Mesendoderm (in vitro differentiated cells): ENCODE measurements around the gene RAPGEF2.

Experiments used
- DNase-seq: peaks from one replicate; pipeline ENCODE4 v3.0.0; 2013
- H2AK5ac ChIP-seq: 2 replicates; pipeline ENCODE4 v1.6.1; 2013; ENCODE audit warnings: low read length, inconsistent platforms
- H2BK120ac ChIP-seq: 2 replicates; pipeline ENCODE4 v1.6.1; 2013; ENCODE audit warnings: low read depth, mild to moderate bottlenecking, low read length, moderate library complexity, mixed read lengths
- H2BK15ac ChIP-seq: replicated peaks from 2 replicates; pipeline ENCODE4 v1.6.1; 2013; ENCODE audit warnings: low read depth, mild to moderate bottlenecking, moderate library complexity
- H2BK5ac ChIP-seq: 2 replicates; pipeline ENCODE4 v1.6.1; 2013; ENCODE audit warnings: low read length, inconsistent platforms
- H3K18ac ChIP-seq: 2 replicates; pipeline ENCODE4 v1.6.1; 2013; ENCODE audit warnings: mild to moderate bottlenecking, low read length, mixed read lengths
- H3K23ac ChIP-seq: one replicate; pipeline ENCODE4 v1.6.1; 2013; ENCODE audit warnings: low read length
- H3K27ac ChIP-seq: 2 replicates; pipeline ENCODE4 v1.5.1; 2013; ENCODE audit warnings: low read depth, mild to moderate bottlenecking, inconsistent platforms, low read length, moderate library complexity
- H3K27me3 ChIP-seq: 2 replicates; pipeline ENCODE4 v1.6.1; 2013; ENCODE audit warnings: low read length, control low read depth, mild to moderate bottlenecking, inconsistent platforms; ENCODE audit not compliant: insufficient read depth, poor library complexity
- H3K36me3 ChIP-seq: 2 replicates; pipeline ENCODE4 v1.6.1; 2013; ENCODE audit warnings: low read length, inconsistent platforms; ENCODE audit not compliant: control insufficient read depth, insufficient read depth
- H3K4ac ChIP-seq: one replicate; pipeline ENCODE4 v1.6.1; 2013; ENCODE audit warnings: low read depth, mild to moderate bottlenecking, low read length, moderate library complexity
- H3K4me1 ChIP-seq: 2 replicates; pipeline ENCODE4 v1.6.1; 2013; ENCODE audit warnings: low read depth, low read length, inconsistent platforms; ENCODE audit not compliant: control insufficient read depth
- H3K4me2 ChIP-seq: 2 replicates; pipeline ENCODE4 v1.6.1; 2013; ENCODE audit warnings: low read length
- H3K4me3 ChIP-seq: 2 replicates; pipeline ENCODE4 v1.5.1; 2013; ENCODE audit warnings: mild to moderate bottlenecking, low read length
- H3K56ac ChIP-seq: one replicate; pipeline ENCODE4 v1.6.1; 2013; ENCODE audit warnings: low read length
- H3K79me1 ChIP-seq: 2 replicates; pipeline ENCODE4 v1.6.1; 2013; ENCODE audit warnings: low read length, inconsistent platforms
- H3K79me2 ChIP-seq: 2 replicates; pipeline ENCODE4 v1.6.1; 2013; ENCODE audit warnings: mild to moderate bottlenecking, low read length; ENCODE audit not compliant: control insufficient read depth, insufficient read depth
- H3K9ac ChIP-seq: 2 replicates; pipeline ENCODE4 v1.6.1; 2013; ENCODE audit warnings: low read length, inconsistent platforms
- H4K5ac ChIP-seq: one replicate; pipeline ENCODE4 v1.6.1; 2013; ENCODE audit warnings: low read length
- H4K8ac ChIP-seq: one replicate; pipeline ENCODE4 v1.6.1; 2013; ENCODE audit warnings: low read depth, mild to moderate bottlenecking, control low read depth, low read length, moderate library complexity
- WGBS: extraction: QIAGEN DNeasy Blood & Tissue Kit; methylation state at CpG from one replicate; pipeline ENCODE4 v1.1.7; 2013; ENCODE audit warnings: low lambda C conversion rate, missing lambda C conversion rate; ENCODE audit not compliant: insufficient coverage; ENCODE audit errors: extremely low coverage; 5-methylcytosine and 5-hydroxymethylcytosine counted together

RAPGEF2 gene

GRCh38 chr4:159232465-159233106, 129.7 kb downstream of the RAPGEF2 start:
- Histone ChIP-seq H3K4ac (no peak overlapping the region), H3K23ac (no peak overlapping the region), H2BK120ac (no peak overlapping the region), H2AK5ac (no peak overlapping the region), H3K4me2 (no peak overlapping the region), H3K36me3 (no peaks in the 10 kb centered on the region), H3K79me1 (no peaks in the 10 kb centered on the region), H3K18ac (no peak overlapping the region), H4K8ac (no peak overlapping the region), H3K4me3 (no peak overlapping the region), H3K56ac (no peak overlapping the region), H3K27ac (no peak overlapping the region), H2BK5ac (no peak overlapping the region), H3K27me3 (no peaks in the 10 kb centered on the region), H2BK15ac (no peak overlapping the region), H4K5ac (no peak overlapping the region), H3K9ac (no peak overlapping the region), H3K4me1 (peaks cover 5% of the 10 kb centered on the region), H3K79me2 (peaks cover 9% of the 10 kb centered on the region)
- WGBS, result no CpG with 5 or more reads among the region's 1 CpG
- peak; percentile 47 for DNase-seq

DNA sequence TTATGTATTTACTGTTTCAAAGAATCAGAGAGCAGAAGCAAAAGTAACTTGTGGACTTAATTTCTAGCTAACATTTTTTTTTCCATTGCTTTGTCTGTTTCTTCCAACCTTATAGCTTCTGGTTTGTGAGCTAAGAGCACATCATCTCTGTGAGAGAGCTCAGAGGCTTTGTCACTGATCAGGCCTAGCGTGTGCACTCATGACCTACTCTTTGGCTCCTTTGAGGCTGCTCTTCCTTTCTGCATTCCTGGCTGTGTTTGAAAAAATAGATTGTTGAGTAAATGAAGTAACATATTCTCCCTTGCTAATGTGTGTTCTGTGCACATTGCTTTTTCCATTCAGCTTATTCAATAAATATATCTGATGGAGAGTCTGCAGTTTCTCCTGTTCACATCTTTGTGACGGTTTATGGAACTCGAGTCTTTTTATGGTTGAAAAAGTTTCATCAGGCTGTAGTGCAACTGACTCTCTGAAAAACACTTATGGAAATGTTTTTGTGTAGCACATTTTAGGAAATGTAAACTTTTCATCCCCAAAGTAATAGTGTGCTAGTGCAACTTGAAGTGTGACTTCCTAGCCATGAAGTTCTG, 133.0 kb downstream of the RAPGEF2 start:
- Histone ChIP-seq H3K18ac (no peak overlapping the region), H2BK120ac (no peak overlapping the region), H3K27ac (no peak overlapping the region), H3K56ac (no peak overlapping the region), H3K9ac (no peak overlapping the region), H3K23ac (no peak overlapping the region), H4K5ac (no peak overlapping the region), H2BK15ac (no peak overlapping the region), H3K4me1 (no peaks in the 10 kb centered on the region), H2BK5ac (no peak overlapping the region), H2AK5ac (no peak overlapping the region), H3K79me2 (peaks cover 3% of the 10 kb centered on the region), H3K4ac (no peak overlapping the region), H3K27me3 (no peaks in the 10 kb centered on the region), H3K4me3 (no peak overlapping the region), H3K4me2 (no peak overlapping the region), H3K36me3 (no peaks in the 10 kb centered on the region), H4K8ac (no peak overlapping the region), H3K79me1 (no peaks in the 10 kb centered on the region)
- WGBS, result no CpG with 5 or more reads among the region's 3 CpGs
- no peak for DNase-seq

GRCh38 chr4:159237975-159238374, 135.1 kb downstream of the RAPGEF2 start:
- Histone ChIP-seq H3K27me3 (no peaks in the 10 kb centered on the region), H3K4me1 (no peaks in the 10 kb centered on the region), H3K9ac (no peak overlapping the region), H3K56ac (no peak overlapping the region), H3K4me3 (no peak overlapping the region), H3K27ac (no peak overlapping the region), H3K79me2 (peaks cover 1% of the 10 kb centered on the region), H2AK5ac (no peak overlapping the region), H4K5ac (no peak overlapping the region), H3K79me1 (no peaks in the 10 kb centered on the region), H3K4me2 (no peak overlapping the region), H2BK15ac (no peak overlapping the region), H4K8ac (no peak overlapping the region), H3K4ac (no peak overlapping the region), H3K36me3 (no peaks in the 10 kb centered on the region), H3K18ac (no peak overlapping the region), H3K23ac (no peak overlapping the region), H2BK5ac (no peak overlapping the region), H2BK120ac (no peak overlapping the region)
- DNase-seq, result no peak
- no CpG with 5 or more reads among the region's 2 CpGs for WGBS

- Histone ChIP-seq H3K27ac (no peak overlapping the region), H3K56ac (no peak overlapping the region), H4K8ac (no peak overlapping the region), H3K4ac (no peak overlapping the region), H3K4me2 (no peak overlapping the region), H2AK5ac (no peak overlapping the region), H3K27me3 (no peaks in the 10 kb centered on the region), H3K4me1 (no peaks in the 10 kb centered on the region), H2BK120ac (no peak overlapping the region), H2BK15ac (no peak overlapping the region), H2BK5ac (no peak overlapping the region), H3K9ac (no peak overlapping the region), H3K79me2 (no peaks in the 10 kb centered on the region), H3K23ac (no peak overlapping the region), H3K36me3 (no peaks in the 10 kb centered on the region), H3K18ac (no peak overlapping the region), H3K79me1 (no peaks in the 10 kb centered on the region), H4K5ac (no peak overlapping the region), H3K4me3 (no peak overlapping the region)
- no peak for DNase-seq
- no CpG with 5 or more reads among the region's 2 CpGs for WGBS
Measured at GRCh38 chr4:159238631-159239030, 135.8 kb downstream of the RAPGEF2 start.

GRCh38 chr4:159239629-159240028, 136.8 kb downstream of the RAPGEF2 start:
- no CpG with 5 or more reads among the region's 2 CpGs for WGBS
- H3K4me1 ChIP-seq, result no peaks in the 10 kb centered on the region
- H3K56ac ChIP-seq, result no peak overlapping the region

GRCh38 chr4:159240046-159240445, 137.2 kb downstream of the RAPGEF2 start:
- Histone ChIP-seq H3K9ac (no peak overlapping the region), H4K8ac (no peak overlapping the region)
- WGBS, result no CpG with 5 or more reads among the region's 4 CpGs

More at GRCh38 chr4:159239629-159240028, 136.8 kb downstream of the RAPGEF2 start:
- Histone ChIP-seq H3K36me3 (no peaks in the 10 kb centered on the region), H3K79me2 (no peaks in the 10 kb centered on the region), H2BK120ac (no peak overlapping the region), H4K8ac (no peak overlapping the region), H3K18ac (no peak overlapping the region), H3K27ac (no peak overlapping the region), H3K79me1 (no peaks in the 10 kb centered on the region), H3K9ac (no peak overlapping the region), H2BK15ac (no peak overlapping the region), H2AK5ac (no peak overlapping the region), H2BK5ac (no peak overlapping the region), H3K23ac (no peak overlapping the region), H4K5ac (no peak overlapping the region), H3K4me3 (no peak overlapping the region), H3K27me3 (no peaks in the 10 kb centered on the region), H3K4ac (no peak overlapping the region), H3K4me2 (no peak overlapping the region)
- DNase-seq, result no peak

More at GRCh38 chr4:159240046-159240445, 137.2 kb downstream of the RAPGEF2 start:
- Histone ChIP-seq H3K4me2 (no peak overlapping the region), H3K27me3 (no peaks in the 10 kb centered on the region), H3K27ac (no peak overlapping the region), H2BK120ac (no peak overlapping the region), H3K18ac (no peak overlapping the region), H2AK5ac (no peak overlapping the region), H3K4ac (no peak overlapping the region), H3K4me1 (no peaks in the 10 kb centered on the region), H2BK15ac (no peak overlapping the region), H3K36me3 (no peaks in the 10 kb centered on the region), H3K56ac (no peak overlapping the region), H4K5ac (no peak overlapping the region), H2BK5ac (no peak overlapping the region), H3K4me3 (no peak overlapping the region), H3K79me1 (no peaks in the 10 kb centered on the region), H3K23ac (no peak overlapping the region), H3K79me2 (no peaks in the 10 kb centered on the region)
- DNase-seq, result no peak
